Adrenal gland (tissue), 12 donors: ENCODE results near the gene RAD21L1. TPM values are rescaled to one million over a fixed set of nuclear protein-coding genes. Genes with fewer than 3 reads are reported as not detected.

Source experiments
- DNase-seq, 7 donors: peaks; one replicate each; pipeline ENCODE4 v3.0.0-alpha.2; 2019 to 2020
- H3K27ac ChIP-seq, 5 donors: fragments of 200-600 bp; sonication (generic) in 4 of 5; 1 replicate in 3 of 5; 2 replicates in 2 of 5; pipeline versions ENCODE4 v1.5.1 to v1.8.0; 2016 to 2020; ENCODE audit warnings: mild to moderate bottlenecking in 1 of 5
- H3K27me3 ChIP-seq: fragments of 200-600 bp; 2 replicates; pipeline ENCODE4 v1.8.0; 2021
- H3K36me3 ChIP-seq, 2 donors: fragments of 200-600 bp; replicated peaks in 1 of 2; 1 replicate in 1 of 2; 2 replicates in 1 of 2; pipeline versions ENCODE4 v1.5.1 to v1.8.0; 2018 to 2022
- H3K4me1 ChIP-seq, 2 donors: fragments of 200-600 bp; replicated peaks in 1 of 2; 1 replicate in 1 of 2; 2 replicates in 1 of 2; pipeline versions ENCODE4 v1.5.1 to v1.8.0; 2018 to 2021
- H3K4me3 ChIP-seq, 4 donors: fragments of 200-600 bp; sonication (generic) in 3 of 4; one replicate each; pipeline ENCODE4 v1.5.1; 2016 to 2018
- H3K9me3 ChIP-seq, 3 donors: fragments of 200-600 bp; sonication (generic) in 1 of 3; replicated peaks in 1 of 3; 1 replicate in 2 of 3; 2 replicates in 1 of 3; pipeline versions ENCODE4 v1.5.1 to v1.8.0; 2016 to 2021
- POLR2A ChIP-seq, 2 donors: fragments of 450-650 bp; IDR thresholded peaks; one replicate each; pipeline ENCODE4 v1.6.1; 2017; ENCODE audit warnings: antibody characterized with exemption in 2 of 2, mild to moderate bottlenecking in 2 of 2, moderate library complexity in 1 of 2
- WGBS, 4 donors: extraction: QIAGEN DNeasy Blood & Tissue Kit in 2 of 4; methylation state at CpG; one replicate each; pipeline versions ENCODE4 v1.1.5 to v1.1.7; 2013 to 2017; 5-methylcytosine and 5-hydroxymethylcytosine counted together
- intact Hi-C, 2 donors: fragments of 100-400 bp; cut with DNase I; formaldehyde crosslinking; loops; one replicate each; pipeline versions ENCODE4 v1.14.1 to v1.15.0; 2022 to 2023
- polyA plus RNA-seq, 3 donors: library from polyadenylated mRNA; stranded (reverse); fragments of 200-250 nt in 2 of 3; fragments of 350-450 nt in 1 of 3; fragmentation: Illumina TruSeq in 1 of 3; extraction: RNeasy Lipid Tissue Mini Kit (QIAGEN cat#74804) in 1 of 3; gene quantifications; one replicate each; pipeline ENCODE4 v1.2.3, GENCODE V29; 2013 to 2014
- total RNA-seq, 9 donors: library from RNA; depleted of rRNA in 4 of 9; stranded (reverse); fragments of >200 nt in 4 of 9; fragments of 120-200 nt in 1 of 9; fragmentation: NEBNext Ultra II Directional in 1 of 9; extraction: Animal tissue kit (Norgen Biotek cat#: 25700) in 1 of 9; gene quantifications; one replicate each; pipeline versions ENCODE4 v1.1.0 to v1.2.4, GENCODE V29; 2013 to 2023
- TF ChIP-seq, protein P1 (sequence below), 6 experiments: fragments of 450-650 bp in 4 of 6; fragments of 200-600 bp in 2 of 6; sonication (generic) in 1 of 6; IDR thresholded peaks; 1 replicate in 5 of 6; 2 replicates in 1 of 6; pipeline versions ENCODE4 v1.5.1 to v1.8.0; 2016 to 2021; ENCODE audit warnings: antibody characterized with exemption in 6 of 6, mild to moderate bottlenecking in 2 of 6, moderate library complexity in 1 of 6
- donor health status: healthy with polysubstance abuse.
- donor health status: Bipolar disorder and iron deficiency.
- donor health status: DM: yes; HTN: yes; CAD: no.
- donor health status: DM: no; HTN: no; CAD: no.
- donor health status: DM: no; HTN: no; CAD: no.
- donor health status: DM: yes; HTN: yes; CAD: no.

Gene RAD21L1
- total and polyA plus RNA-seq, 12 donors = 0.06 to 0.07 TPM; not detected in 10

- intact Hi-C loops = no loop called here
- DNase-seq = peak in 1 of 7 donors; percentile 27
- no peaks in the 10 kb centered on the region for H3K9me3 ChIP-seq
- no peak for TF ChIP-seq POLR2A (IDR thresholded peaks at IDR 0.05)
- TF ChIP-seq, protein P1, sequence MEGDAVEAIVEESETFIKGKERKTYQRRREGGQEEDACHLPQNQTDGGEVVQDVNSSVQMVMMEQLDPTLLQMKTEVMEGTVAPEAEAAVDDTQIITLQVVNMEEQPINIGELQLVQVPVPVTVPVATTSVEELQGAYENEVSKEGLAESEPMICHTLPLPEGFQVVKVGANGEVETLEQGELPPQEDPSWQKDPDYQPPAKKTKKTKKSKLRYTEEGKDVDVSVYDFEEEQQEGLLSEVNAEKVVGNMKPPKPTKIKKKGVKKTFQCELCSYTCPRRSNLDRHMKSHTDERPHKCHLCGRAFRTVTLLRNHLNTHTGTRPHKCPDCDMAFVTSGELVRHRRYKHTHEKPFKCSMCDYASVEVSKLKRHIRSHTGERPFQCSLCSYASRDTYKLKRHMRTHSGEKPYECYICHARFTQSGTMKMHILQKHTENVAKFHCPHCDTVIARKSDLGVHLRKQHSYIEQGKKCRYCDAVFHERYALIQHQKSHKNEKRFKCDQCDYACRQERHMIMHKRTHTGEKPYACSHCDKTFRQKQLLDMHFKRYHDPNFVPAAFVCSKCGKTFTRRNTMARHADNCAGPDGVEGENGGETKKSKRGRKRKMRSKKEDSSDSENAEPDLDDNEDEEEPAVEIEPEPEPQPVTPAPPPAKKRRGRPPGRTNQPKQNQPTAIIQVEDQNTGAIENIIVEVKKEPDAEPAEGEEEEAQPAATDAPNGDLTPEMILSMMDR (IDR thresholded peaks at IDR 0.05) = no peak
- no peaks in the 10 kb centered on the region for H3K36me3 ChIP-seq
- no peak overlapping the region for H3K27ac ChIP-seq
- WGBS, 4 donors = 82 to 93% (median 85%) methylated on average over 5 to 6 of the region's 6 CpGs
- no peaks in the 10 kb centered on the region for H3K4me1 ChIP-seq
- no peak overlapping the region for H3K4me3 ChIP-seq
- H3K27me3 ChIP-seq = no peaks in the 10 kb centered on the region
These were observed 54.6 kb downstream of the RAD21L1 start for GRCh38 chr20:1280195-1281102.

GRCh38 chr20:1281279-1282057, 55.6 kb downstream of the RAD21L1 start:
- no peak for TF ChIP-seq POLR2A (IDR thresholded peaks at IDR 0.05)
- TF ChIP-seq, protein P1 (IDR thresholded peaks at IDR 0.05) = no peak
- no peaks in the 10 kb centered on the region for H3K36me3 ChIP-seq
- no peak overlapping the region for H3K4me3 ChIP-seq
- intact Hi-C loops = no loop called here
- no peaks in the 10 kb centered on the region for H3K9me3 ChIP-seq
- no peak overlapping the region for H3K27ac ChIP-seq
- H3K27me3 ChIP-seq = no peaks in the 10 kb centered on the region
- WGBS, 4 donors = 74 to 85% (median 79%) methylated on average over 7 of the region's 7 CpGs
- no peaks in the 10 kb centered on the region for H3K4me1 ChIP-seq
- peak in 1 of 7 donors; percentile 10 for DNase-seq

DNA sequence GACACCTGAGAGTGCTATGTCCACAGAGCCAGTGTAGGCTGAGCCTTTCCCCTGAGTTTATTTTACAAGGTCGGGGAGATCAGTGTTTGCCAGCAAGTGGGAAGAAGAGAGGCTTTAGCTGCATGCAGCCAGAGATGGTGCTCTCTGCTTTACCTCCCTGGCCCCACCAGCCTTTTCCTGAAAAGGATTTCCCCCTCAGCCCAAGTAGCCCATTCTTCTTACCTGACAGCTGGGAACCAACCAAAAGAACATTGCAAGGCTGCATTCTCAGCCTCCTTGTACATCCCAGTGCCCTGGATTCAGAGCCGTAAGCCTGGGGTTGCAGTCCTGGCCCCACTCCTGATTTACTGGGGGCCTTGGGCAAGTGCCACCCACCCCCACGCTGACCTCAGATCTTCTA, 57.1 kb downstream of the RAD21L1 start:
- no peak overlapping the region for H3K4me3 ChIP-seq
- TF ChIP-seq, protein P1 (IDR thresholded peaks at IDR 0.05) = no peak
- no peak for TF ChIP-seq POLR2A (IDR thresholded peaks at IDR 0.05)
- 72 to 83% (median 76%) methylated on average over 2 to 3 of the region's 3 CpGs for WGBS, 4 donors
- no peak overlapping the region for H3K27ac ChIP-seq
- H3K36me3 ChIP-seq = no peaks in the 10 kb centered on the region
- intact Hi-C loops = no loop called here
- DNase-seq = peak in 1 of 7 donors; percentile 24
- H3K9me3 ChIP-seq = no peaks in the 10 kb centered on the region
- H3K27me3 ChIP-seq = no peaks in the 10 kb centered on the region
- no peaks in the 10 kb centered on the region for H3K4me1 ChIP-seq
